Measurements from ENCODE around the gene CPS1. TPM values are rescaled to one million over a fixed set of nuclear protein-coding genes. Genes with fewer than 3 reads are reported as not detected.

Gene CPS1
- total and polyA plus RNA-seq, 7 donors: 0.11 to 2.3 (median 0.55) TPM

- TF ChIP-seq CTCF (IDR thresholded peaks at IDR 0.05): no peak
- 81 to 89% (median 87%) methylated on average over 3 of the region's 3 CpGs for WGBS, 3 donors
- no peaks in the 10 kb centered on the region for H3K36me3 ChIP-seq (ENCODE audit: insufficient read depth in 1 of 2, low read depth in 1 of 2)
- no peaks in the 10 kb centered on the region for H3K4me1 ChIP-seq
- no peaks in the 10 kb centered on the region for H3K27me3 ChIP-seq (ENCODE audit: insufficient read depth in 3 of 3, low read length in 2 of 3)
- no peak overlapping the region for H3K27ac ChIP-seq
- intact Hi-C loops (cut with DNase I): no loop called here
- DNase-seq: no peak
- no peak overlapping the region for H3K4me3 ChIP-seq
- ATAC-seq: no peak
- no peaks in the 10 kb centered on the region for H3K9me3 ChIP-seq
Measured at GRCh38 chr2:210531482-210531881, 24.9 kb upstream of the CPS1 start.

- DNase-seq (no peak), ATAC-seq (no peak)
- Histone ChIP-seq H3K9me3 (no peaks in the 10 kb centered on the region), H3K27me3 (ENCODE audit: insufficient read depth in 3 of 3, low read length in 2 of 3) (no peaks in the 10 kb centered on the region), H3K4me3 (no peak overlapping the region), H3K4me1 (no peaks in the 10 kb centered on the region), H3K27ac (no peak overlapping the region), H3K36me3 (ENCODE audit: insufficient read depth in 1 of 2, low read depth in 1 of 2) (no peaks in the 10 kb centered on the region)
- WGBS, 3 donors: 82 to 93% (median 86%) methylated on average over 2 of the region's 2 CpGs
- TF ChIP-seq CTCF (IDR thresholded peaks at IDR 0.05): no peak
- intact Hi-C loops (cut with DNase I): no loop called here
Measured at GRCh38 chr2:210533389-210533788, 23.0 kb upstream of the CPS1 start.

- Histone ChIP-seq H3K4me1 (no peaks in the 10 kb centered on the region), H3K27me3 (ENCODE audit: insufficient read depth in 3 of 3, low read length in 2 of 3) (no peaks in the 10 kb centered on the region), H3K4me3 (no peak overlapping the region), H3K36me3 (ENCODE audit: insufficient read depth in 1 of 2, low read depth in 1 of 2) (no peaks in the 10 kb centered on the region), H3K9me3 (no peaks in the 10 kb centered on the region), H3K27ac (no peak overlapping the region)
- DNase-seq: no peak
- intact Hi-C loops (cut with DNase I): no loop called here
- no peak for ATAC-seq
- WGBS, 3 donors: 67 to 85% (median 71%) methylated on average over 1 of the region's 1 CpG
- no peak for TF ChIP-seq CTCF (IDR thresholded peaks at IDR 0.05)
Measured at GRCh38 chr2:210534879-210535278, 21.5 kb upstream of the CPS1 start.

- no peaks in the 10 kb centered on the region for H3K27me3 ChIP-seq (ENCODE audit: insufficient read depth in 3 of 3, low read length in 2 of 3)
- no peak for ATAC-seq
- no peaks in the 10 kb centered on the region for H3K36me3 ChIP-seq (ENCODE audit: insufficient read depth in 1 of 2, low read depth in 1 of 2)
- no peak for DNase-seq
- no peaks in the 10 kb centered on the region for H3K9me3 ChIP-seq
- WGBS, 3 donors: 62 to 71% (median 65%) methylated on average over 2 of the region's 2 CpGs
- no peaks in the 10 kb centered on the region for H3K4me1 ChIP-seq
- intact Hi-C loops (cut with DNase I): no loop called here
- H3K4me3 ChIP-seq: no peak overlapping the region
- no peak for TF ChIP-seq CTCF (IDR thresholded peaks at IDR 0.05)
- no peak overlapping the region for H3K27ac ChIP-seq
Measured at GRCh38 chr2:210536973-210537650, 19.3 kb upstream of the CPS1 start.

- H3K4me1 ChIP-seq: no peaks in the 10 kb centered on the region
- ATAC-seq (no peak), DNase-seq (no peak)
- WGBS, 3 donors: 95 to 99% (median 97%) methylated on average over 2 of the region's 2 CpGs
- intact Hi-C loops (cut with DNase I): no loop called here
- H3K27me3 ChIP-seq (ENCODE audit: insufficient read depth in 3 of 3, low read length in 2 of 3): no peaks in the 10 kb centered on the region
- H3K9me3 ChIP-seq: no peaks in the 10 kb centered on the region
- no peak overlapping the region for H3K27ac ChIP-seq
- TF ChIP-seq CTCF (IDR thresholded peaks at IDR 0.05): no peak
- H3K36me3 ChIP-seq (ENCODE audit: insufficient read depth in 1 of 2, low read depth in 1 of 2): no peaks in the 10 kb centered on the region
- H3K4me3 ChIP-seq: no peak overlapping the region
Measured at GRCh38 chr2:210539035-210539434, 17.4 kb upstream of the CPS1 start.
